IPS-20b (cell line): ENCODE measurements around the gene GPR89B.
"Not testable (repeated sequence)": the region's sequence is repeated elsewhere in the genome, so short reads cannot be mapped to it uniquely, and the experiment has no call there.

ENCODE experiments used
- H3K27ac ChIP-seq: one replicate; pipeline ENCODE4 v1.5.1; 2013; ENCODE audit warnings: low read length
- H3K27me3 ChIP-seq: 2 replicates; pipeline ENCODE4 v1.6.1; 2013; ENCODE audit warnings: mild to moderate bottlenecking, low read length, inconsistent platforms; ENCODE audit not compliant: insufficient read depth
- H3K36me3 ChIP-seq: 2 replicates; pipeline ENCODE4 v1.6.1; 2013; ENCODE audit warnings: low read depth, mild to moderate bottlenecking, inconsistent platforms, low read length, moderate library complexity; ENCODE audit not compliant: insufficient read depth
- H3K4me1 ChIP-seq: 2 replicates; pipeline ENCODE4 v1.6.1; 2013; ENCODE audit warnings: mild to moderate bottlenecking, control low read depth, inconsistent platforms, low read length, moderate library complexity; ENCODE audit not compliant: insufficient read depth
- H3K4me3 ChIP-seq: 2 replicates; pipeline ENCODE4 v1.5.1; 2013; ENCODE audit warnings: mild to moderate bottlenecking, low read length, inconsistent platforms
- H3K9ac ChIP-seq: 2 replicates; pipeline ENCODE4 v1.6.1; 2013; ENCODE audit warnings: low read depth, mild to moderate bottlenecking, inconsistent platforms, low read length, moderate library complexity
- H3K9me3 ChIP-seq: 2 replicates; pipeline ENCODE4 v1.6.1; 2013; ENCODE audit warnings: mild to moderate bottlenecking, low read depth, low read length, inconsistent platforms; ENCODE audit not compliant: insufficient read depth

The GPR89B gene

DNA sequence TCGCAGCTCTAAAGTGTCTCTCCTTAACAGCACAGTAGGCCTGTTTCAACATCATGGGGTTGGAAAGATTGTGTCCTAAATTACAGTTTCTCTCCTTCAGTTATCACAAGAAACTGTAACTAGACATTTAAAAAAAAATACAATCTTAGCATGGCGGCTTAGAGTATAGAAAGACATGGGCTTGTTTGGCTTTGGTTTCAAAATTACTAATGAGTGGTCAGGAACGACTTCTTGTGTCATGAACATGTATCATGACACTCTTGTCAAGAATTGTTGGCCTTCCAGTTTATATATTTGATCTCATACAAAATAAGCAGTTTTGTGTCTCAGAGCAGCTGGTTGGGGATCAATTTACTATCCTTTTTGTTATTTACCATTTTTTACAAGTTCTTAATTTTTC is 23.5 kb upstream of the GPR89B start:
- H3K9ac ChIP-seq, result no peak overlapping the region

DNA sequence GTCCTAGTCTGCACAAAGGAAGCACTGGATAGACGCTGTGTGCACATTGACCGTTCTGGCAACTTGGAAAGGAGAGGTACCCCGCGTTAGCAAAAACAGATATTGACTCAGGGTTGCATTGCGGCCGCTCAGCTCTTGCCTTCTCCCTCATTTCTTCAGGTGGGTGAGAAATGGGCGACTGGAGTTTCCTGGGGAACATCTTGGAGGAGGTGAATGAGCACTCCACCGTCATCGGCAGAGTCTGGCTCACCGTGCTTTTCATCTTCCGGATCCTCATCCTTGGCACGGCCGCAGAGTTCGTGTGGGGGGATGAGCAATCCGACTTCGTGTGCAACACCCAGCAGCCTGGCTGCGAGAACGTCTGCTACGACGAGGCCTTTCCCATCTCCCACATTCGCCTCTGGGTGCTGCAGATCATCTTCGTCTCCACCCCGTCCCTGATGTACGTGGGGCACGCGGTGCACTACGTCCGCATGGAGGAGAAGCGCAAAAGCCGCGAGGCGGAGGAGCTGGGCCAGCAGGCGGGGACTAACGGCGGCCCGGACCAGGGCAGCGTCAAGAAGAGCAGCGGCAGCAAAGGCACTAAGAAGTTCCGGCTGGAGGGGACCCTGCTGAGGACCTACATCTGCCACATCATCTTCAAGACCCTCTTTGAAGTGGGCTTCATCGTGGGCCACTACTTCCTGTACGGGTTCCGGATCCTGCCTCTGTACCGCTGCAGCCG is 20.3 kb upstream of the GPR89B start:
- Histone ChIP-seq H3K9ac (no peak overlapping the region), H3K36me3 (no peaks in the 10 kb centered on the region), H3K4me1 (no peaks in the 10 kb centered on the region), H3K27me3 (no peaks in the 10 kb centered on the region), H3K9me3 (no peaks in the 10 kb centered on the region), H3K4me3 (no peak overlapping the region), H3K27ac (no peak overlapping the region)

More for the DNA sequence above, 23.5 kb upstream of the GPR89B start:
- no peaks in the 10 kb centered on the region for H3K4me1 ChIP-seq
- H3K9me3 ChIP-seq, result no peaks in the 10 kb centered on the region
- H3K4me3 ChIP-seq, result no peak overlapping the region
- no peaks in the 10 kb centered on the region for H3K36me3 ChIP-seq
- no peak overlapping the region for H3K27ac ChIP-seq
- H3K27me3 ChIP-seq, result no peaks in the 10 kb centered on the region

DNA sequence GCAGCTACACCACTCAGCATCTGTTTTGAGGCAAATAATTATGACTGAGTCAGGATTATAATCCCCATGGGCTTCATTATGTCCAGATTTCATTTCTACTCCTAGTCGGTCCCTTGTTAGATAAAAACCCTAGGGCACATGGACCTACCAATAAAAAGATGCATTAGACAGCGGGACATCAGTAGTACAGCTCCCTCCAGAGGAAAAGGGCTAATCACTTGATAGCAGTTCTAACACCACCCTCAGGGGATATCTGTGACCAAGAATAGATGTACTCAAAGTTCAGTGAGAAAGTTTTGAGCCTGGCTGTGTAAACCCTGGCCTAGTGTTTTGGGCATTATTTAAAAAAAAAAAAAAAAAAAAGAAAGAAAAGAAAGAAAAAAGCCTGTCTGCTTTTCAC is 15.7 kb upstream of the GPR89B start:
- no peak overlapping the region for H3K4me3 ChIP-seq
- no peaks in the 10 kb centered on the region for H3K4me1 ChIP-seq
- no peaks in the 10 kb centered on the region for H3K27me3 ChIP-seq
- no peak overlapping the region for H3K9ac ChIP-seq
- H3K9me3 ChIP-seq, result no peaks in the 10 kb centered on the region
- H3K36me3 ChIP-seq, result no peaks in the 10 kb centered on the region
- no peak overlapping the region for H3K27ac ChIP-seq

DNA sequence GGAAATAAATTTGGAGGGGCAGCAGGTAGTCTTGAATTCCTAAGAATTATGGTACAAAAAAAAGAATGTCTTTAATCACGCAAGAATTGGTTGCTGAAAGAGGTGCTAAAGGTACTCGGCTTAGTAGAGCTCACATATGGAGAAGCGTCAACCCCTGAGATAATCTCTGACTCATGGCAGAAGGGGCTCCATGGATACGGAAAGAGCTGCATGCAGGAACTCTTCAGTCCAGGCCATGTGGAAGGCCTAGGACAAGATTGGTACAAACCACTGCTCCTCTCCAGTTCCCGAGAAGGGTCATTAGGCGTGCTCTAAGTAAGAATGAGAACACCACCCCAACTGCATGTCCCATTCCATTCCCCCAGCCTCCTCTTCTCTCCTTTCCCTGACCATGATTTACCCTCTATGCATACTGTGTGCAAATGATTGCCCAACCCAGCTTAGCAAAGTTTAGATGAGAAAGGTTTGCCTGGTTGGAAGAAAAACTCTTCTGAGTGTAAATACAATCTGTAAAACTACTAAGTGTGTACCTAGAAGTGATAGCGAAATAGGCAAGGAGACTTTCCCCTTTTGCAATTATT is 14.8 kb upstream of the GPR89B start:
- no peak overlapping the region for H3K9ac ChIP-seq
- H3K4me1 ChIP-seq, result no peaks in the 10 kb centered on the region
- H3K27me3 ChIP-seq, result no peaks in the 10 kb centered on the region
- no peak overlapping the region for H3K27ac ChIP-seq
- no peak overlapping the region for H3K4me3 ChIP-seq
- H3K36me3 ChIP-seq, result no peaks in the 10 kb centered on the region
- no peaks in the 10 kb centered on the region for H3K9me3 ChIP-seq

DNA sequence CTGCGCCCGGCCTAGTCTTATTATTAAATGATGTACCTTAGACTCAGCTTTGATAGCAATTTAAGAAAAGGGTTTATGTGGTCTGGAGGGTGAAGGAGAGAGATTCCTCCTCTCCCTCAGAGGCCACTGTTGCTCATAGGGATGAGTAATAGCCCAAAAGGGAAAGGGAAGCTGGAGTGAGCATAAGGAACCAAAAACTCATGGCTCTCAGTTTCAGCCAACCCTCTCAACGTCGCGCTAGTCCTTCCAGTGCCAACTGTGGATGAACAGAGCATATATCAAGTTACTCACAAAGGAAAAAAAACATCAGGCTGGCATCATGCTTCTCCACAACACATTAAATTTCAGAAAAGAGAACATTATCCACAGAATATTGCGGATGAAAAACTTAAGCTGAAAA is 8.3 kb upstream of the GPR89B start:
- Histone ChIP-seq H3K36me3 (no peaks in the 10 kb centered on the region), H3K9me3 (no peaks in the 10 kb centered on the region), H3K9ac (no peak overlapping the region), H3K4me3 (no peak overlapping the region), H3K27ac (no peak overlapping the region), H3K4me1 (0 out of 2 replicates have a peak, but pooled peaks cover 3% of the 10 kb centered on the region), H3K27me3 (no peaks in the 10 kb centered on the region)

DNA sequence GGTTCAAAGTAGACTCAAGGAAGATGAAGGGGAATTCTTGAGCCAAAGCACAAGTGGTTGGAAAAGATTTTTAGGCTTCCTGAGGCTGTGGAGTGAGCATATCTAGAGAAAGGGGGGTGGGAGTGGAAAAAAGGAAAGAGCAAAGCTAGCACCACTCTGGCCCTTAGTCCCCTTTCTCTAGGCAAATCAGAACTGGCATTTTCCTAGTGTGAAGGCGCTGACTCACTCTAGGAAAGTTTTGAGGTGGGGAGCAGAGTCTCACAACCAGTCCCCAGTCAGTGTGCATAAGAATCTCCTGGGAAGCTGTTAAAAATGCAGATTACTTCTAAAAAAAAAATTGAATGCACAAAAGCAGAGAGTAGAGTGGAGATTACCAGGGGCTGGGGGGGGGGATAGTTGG is 3.4 kb upstream of the GPR89B start:
- no peaks in the 10 kb centered on the region for H3K9me3 ChIP-seq
- no peak overlapping the region for H3K4me3 ChIP-seq
- H3K27me3 ChIP-seq, result no peaks in the 10 kb centered on the region
- H3K36me3 ChIP-seq, result no peaks in the 10 kb centered on the region
- 0 out of 2 replicates have a peak, but pooled peaks cover 3% of the 10 kb centered on the region for H3K4me1 ChIP-seq
- H3K27ac ChIP-seq, result no peak overlapping the region
- H3K9ac ChIP-seq, result 0 out of 2 replicates have a peak overlapping the region, but pooled peaks have one; percentile 7

DNA sequence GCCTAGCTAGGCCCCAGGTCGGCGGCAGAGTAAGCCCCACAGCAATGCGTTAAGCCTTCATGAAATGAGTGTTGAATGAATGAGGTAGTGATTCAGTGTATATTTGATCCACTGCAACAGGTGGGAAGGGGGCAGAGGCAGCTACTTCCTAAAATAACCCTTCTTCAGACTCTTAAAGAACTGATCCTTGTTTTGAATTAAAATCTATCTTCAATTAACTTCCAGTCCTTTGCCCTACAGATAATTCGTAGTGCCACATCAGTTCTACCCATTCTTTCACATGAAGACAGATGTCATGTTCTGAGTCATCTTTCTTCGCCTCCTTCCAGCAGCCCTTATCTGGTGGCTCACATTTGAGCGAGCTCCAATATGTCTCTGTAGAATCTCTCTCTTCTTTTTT is 1.0 kb upstream of the GPR89B start:
- H3K9ac ChIP-seq, H3K27me3 ChIP-seq, H3K9me3 ChIP-seq, H3K27ac ChIP-seq, H3K4me1 ChIP-seq, H3K36me3 ChIP-seq, H3K4me3 ChIP-seq: not testable (repeated sequence)

DNA sequence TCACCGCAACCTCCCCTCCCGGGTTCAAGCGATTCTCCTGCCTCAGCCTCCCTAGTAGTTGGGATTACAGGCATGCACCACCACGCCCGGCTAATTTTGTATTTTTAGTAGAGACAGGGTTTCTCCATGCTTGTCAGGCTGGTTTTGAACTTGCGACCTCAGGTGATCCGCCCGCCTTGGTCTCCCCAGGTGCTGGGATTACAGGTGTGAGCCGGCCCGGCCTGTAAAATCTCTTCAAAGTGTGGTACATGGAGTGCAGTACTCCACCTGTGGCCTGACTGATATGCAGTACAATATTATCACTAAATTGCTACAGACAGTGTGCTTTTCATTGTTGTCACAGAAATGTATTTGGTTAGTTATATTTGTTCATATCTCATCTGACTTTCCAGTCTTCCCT is 531 bp upstream of the GPR89B start:
- H3K4me1 ChIP-seq, H3K9me3 ChIP-seq, H3K9ac ChIP-seq, H3K27me3 ChIP-seq, H3K27ac ChIP-seq, H3K36me3 ChIP-seq, H3K4me3 ChIP-seq: not testable (repeated sequence)

DNA sequence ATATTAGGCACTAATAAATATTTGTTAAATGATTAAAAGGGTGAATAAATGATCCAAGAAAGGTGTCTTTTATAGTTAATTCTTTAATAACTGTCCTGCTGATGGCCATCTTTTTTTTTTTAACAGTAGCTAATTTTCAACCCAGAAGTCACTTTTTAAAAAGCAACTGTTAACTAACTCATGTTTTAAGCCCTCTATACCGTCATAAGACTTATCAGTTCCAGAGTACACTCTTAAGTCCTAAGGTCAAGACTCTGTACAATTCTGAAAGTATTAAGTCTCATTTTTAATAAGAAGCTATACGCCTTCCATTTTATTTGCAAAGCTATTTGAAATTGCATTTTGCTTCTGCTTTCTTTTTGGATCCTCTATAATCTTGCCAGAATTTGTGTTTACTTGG is 2.9 kb downstream of the GPR89B start:
- not testable (repeated sequence) for H3K36me3 ChIP-seq, H3K9me3 ChIP-seq, H3K9ac ChIP-seq, H3K27me3 ChIP-seq, H3K27ac ChIP-seq, H3K4me1 ChIP-seq, H3K4me3 ChIP-seq

DNA sequence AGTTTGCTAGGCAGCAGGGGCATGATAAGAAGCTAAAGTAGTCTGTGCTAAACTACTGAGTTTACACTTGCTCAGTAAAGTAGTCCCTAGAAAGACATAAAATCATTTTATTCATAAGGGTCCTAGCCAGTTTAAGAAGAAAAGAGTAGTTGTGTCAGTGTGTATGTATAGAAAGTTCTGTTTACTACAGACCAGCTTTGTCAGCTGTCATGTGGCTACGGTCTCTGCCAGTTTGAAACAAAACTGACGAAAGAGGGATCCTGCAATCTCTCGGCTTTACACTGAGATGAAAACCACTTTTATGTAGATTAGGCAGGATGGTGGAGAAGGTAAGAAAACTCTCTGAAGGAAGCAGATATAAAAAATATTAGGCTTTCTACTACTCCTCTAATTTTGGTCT is 7.1 kb downstream of the GPR89B start:
- not testable (repeated sequence) for H3K36me3 ChIP-seq, H3K4me1 ChIP-seq, H3K9me3 ChIP-seq, H3K9ac ChIP-seq, H3K27ac ChIP-seq, H3K27me3 ChIP-seq, H3K4me3 ChIP-seq

DNA sequence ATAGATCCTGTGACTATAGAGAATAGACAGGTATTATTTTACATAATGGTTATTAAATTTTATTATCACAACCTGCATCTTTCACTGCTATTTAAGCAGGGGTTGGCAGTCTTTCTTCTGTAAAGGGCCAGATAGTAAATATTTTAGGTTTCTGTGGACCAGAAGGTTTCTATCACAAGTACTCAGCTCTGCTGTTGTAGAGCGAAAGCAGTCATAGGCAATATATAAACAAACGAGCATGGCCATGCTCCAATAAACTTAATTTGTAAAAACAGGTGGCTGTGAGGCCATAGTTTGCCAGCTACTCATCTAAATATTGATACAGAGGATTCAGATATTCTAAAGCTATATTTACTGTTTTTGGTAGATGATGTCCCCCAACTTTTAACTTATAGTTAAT is 12.2 kb downstream of the GPR89B start:
- not testable (repeated sequence) for H3K9ac ChIP-seq, H3K27me3 ChIP-seq, H3K4me3 ChIP-seq, H3K4me1 ChIP-seq, H3K36me3 ChIP-seq, H3K27ac ChIP-seq, H3K9me3 ChIP-seq

DNA sequence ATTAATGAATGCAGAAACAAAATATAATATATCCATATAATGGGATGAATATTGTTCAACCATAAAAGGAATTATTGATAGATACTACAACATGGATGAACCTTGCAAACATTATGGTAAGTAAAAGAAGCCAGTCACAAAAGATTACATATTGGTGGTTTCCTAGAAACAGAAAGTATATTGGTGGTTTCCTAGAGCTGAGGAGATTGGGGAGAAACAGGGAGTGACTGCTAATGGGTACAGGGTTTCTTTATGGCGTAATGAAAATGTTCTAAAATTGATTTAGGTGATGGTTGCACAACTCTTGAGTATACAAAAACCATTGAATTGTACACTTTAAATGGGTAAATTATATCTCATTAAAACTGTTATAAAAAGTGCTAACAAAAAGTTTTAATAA is 14.3 kb downstream of the GPR89B start:
- H3K4me3 ChIP-seq, H3K27ac ChIP-seq, H3K27me3 ChIP-seq, H3K9ac ChIP-seq, H3K9me3 ChIP-seq, H3K36me3 ChIP-seq, H3K4me1 ChIP-seq: not testable (repeated sequence)
